Measurements from ENCODE around the gene KMT2A.

Gene KMT2A

DNA sequence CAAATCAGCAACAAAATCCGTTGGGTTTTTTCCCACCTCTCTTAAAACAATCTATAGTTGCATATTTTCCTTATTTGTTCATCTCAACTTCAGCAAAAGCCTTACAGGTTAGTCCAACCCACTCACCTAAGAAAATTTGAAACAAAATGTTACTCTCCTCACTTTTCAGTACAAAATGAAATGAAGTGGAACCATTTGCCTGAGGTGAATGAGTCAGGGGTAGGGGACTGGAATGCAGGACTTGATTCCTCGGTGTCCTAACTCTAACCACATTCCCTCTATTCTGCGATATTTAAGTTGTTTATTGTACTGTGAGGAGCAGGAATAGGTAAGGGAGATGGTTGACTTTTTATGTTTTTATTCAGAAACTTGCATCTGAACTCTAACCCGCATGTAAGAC, 18.5 kb upstream of the KMT2A start:
- TF ChIP-seq TEAD4 (IDR thresholded peaks at IDR 0.05) (no peak), RAD21 (IDR thresholded peaks at IDR 0.05; ENCODE audit: low read depth) (no peak), NFIC (IDR thresholded peaks at IDR 0.05) (no peak), TAF1 (IDR thresholded peaks at IDR 0.05; ENCODE audit: low read depth) (no peak), ZBTB7A (IDR thresholded peaks at IDR 0.05; ENCODE audit: low read depth) (no peak), TCF12 (IDR thresholded peaks at IDR 0.05; ENCODE audit: low read depth) (no peak), EP300 (IDR thresholded peaks at IDR 0.05; ENCODE audit: borderline replicate concordance) (no peak), FOXM1 (IDR thresholded peaks at IDR 0.05; ENCODE audit: borderline replicate concordance, low read depth) (no peak), EGR1 (IDR thresholded peaks at IDR 0.05) (no peak)
- TF ChIP-seq, protein P1, sequence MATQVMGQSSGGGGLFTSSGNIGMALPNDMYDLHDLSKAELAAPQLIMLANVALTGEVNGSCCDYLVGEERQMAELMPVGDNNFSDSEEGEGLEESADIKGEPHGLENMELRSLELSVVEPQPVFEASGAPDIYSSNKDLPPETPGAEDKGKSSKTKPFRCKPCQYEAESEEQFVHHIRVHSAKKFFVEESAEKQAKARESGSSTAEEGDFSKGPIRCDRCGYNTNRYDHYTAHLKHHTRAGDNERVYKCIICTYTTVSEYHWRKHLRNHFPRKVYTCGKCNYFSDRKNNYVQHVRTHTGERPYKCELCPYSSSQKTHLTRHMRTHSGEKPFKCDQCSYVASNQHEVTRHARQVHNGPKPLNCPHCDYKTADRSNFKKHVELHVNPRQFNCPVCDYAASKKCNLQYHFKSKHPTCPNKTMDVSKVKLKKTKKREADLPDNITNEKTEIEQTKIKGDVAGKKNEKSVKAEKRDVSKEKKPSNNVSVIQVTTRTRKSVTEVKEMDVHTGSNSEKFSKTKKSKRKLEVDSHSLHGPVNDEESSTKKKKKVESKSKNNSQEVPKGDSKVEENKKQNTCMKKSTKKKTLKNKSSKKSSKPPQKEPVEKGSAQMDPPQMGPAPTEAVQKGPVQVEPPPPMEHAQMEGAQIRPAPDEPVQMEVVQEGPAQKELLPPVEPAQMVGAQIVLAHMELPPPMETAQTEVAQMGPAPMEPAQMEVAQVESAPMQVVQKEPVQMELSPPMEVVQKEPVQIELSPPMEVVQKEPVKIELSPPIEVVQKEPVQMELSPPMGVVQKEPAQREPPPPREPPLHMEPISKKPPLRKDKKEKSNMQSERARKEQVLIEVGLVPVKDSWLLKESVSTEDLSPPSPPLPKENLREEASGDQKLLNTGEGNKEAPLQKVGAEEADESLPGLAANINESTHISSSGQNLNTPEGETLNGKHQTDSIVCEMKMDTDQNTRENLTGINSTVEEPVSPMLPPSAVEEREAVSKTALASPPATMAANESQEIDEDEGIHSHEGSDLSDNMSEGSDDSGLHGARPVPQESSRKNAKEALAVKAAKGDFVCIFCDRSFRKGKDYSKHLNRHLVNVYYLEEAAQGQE (IDR thresholded peaks at IDR 0.05; ENCODE audit: low read depth): no peak
- TF ChIP-seq, protein P2, sequence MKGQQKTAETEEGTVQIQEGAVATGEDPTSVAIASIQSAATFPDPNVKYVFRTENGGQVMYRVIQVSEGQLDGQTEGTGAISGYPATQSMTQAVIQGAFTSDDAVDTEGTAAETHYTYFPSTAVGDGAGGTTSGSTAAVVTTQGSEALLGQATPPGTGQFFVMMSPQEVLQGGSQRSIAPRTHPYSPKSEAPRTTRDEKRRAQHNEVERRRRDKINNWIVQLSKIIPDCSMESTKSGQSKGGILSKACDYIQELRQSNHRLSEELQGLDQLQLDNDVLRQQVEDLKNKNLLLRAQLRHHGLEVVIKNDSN (IDR thresholded peaks at IDR 0.05): no peak
- TF ChIP-seq, protein P3, sequence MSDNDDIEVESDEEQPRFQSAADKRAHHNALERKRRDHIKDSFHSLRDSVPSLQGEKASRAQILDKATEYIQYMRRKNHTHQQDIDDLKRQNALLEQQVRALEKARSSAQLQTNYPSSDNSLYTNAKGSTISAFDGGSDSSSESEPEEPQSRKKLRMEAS (IDR thresholded peaks at IDR 0.05): no peak

DNA sequence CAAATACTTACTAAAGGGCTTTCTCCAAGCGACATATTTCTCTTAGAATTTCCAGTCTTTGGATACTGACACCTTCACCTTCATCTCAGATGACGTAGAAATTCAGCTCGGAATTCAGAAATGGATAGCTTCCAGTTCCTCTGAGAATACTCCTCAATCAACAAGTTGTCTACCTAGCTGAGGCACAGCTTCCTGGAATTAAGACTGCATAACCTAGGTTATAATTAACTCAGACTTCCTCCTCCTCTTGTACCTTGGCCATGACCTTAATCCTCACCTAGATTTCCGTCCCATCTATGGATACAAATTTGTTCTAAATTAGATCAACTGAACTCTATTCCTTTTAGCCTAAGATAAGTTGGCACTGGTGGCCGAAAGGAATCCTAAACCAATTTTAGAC, 17.5 kb upstream of the KMT2A start:
- TF ChIP-seq TAF1 (IDR thresholded peaks at IDR 0.05; ENCODE audit: low read depth) (no peak), NFIC (IDR thresholded peaks at IDR 0.05) (no peak), RAD21 (IDR thresholded peaks at IDR 0.05; ENCODE audit: low read depth) (no peak), TEAD4 (IDR thresholded peaks at IDR 0.05) (no peak), YY1 (IDR thresholded peaks at IDR 0.05; ENCODE audit: low read depth) (no peak), ZBTB7A (IDR thresholded peaks at IDR 0.05; ENCODE audit: low read depth) (no peak), TCF12 (IDR thresholded peaks at IDR 0.05; ENCODE audit: low read depth) (no peak), CREB1 (IDR thresholded peaks at IDR 0.05; ENCODE audit: low read depth) (no peak), EP300 (IDR thresholded peaks at IDR 0.05; ENCODE audit: borderline replicate concordance) (no peak), EGR1 (IDR thresholded peaks at IDR 0.05) (no peak), FOXM1 (IDR thresholded peaks at IDR 0.05; ENCODE audit: borderline replicate concordance, low read depth) (no peak)
- TF ChIP-seq, protein P1 (IDR thresholded peaks at IDR 0.05; ENCODE audit: low read depth): no peak

DNA sequence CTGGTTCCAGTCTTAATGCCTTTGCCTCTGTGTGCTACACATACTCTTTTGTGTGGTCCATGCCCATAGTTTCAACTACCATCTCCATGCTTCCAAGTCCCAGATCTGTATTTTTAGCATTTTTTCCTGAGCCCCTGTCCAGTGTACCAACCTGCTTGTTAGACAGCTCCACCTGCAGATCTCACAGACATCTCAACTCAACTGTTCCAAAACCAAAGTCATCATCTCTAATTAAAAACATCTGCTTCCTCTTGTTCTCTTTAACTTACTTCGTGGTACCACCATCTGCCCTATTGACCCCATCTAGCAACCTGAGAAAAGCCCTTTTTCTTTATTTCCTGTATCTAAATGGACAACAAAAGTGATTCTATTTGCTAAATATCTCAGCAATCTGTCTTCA, 8.6 kb upstream of the KMT2A start:
- no peak for TF ChIP-seq ZBTB7A (IDR thresholded peaks at IDR 0.05; ENCODE audit: low read depth)
- TF ChIP-seq, protein P1 (IDR thresholded peaks at IDR 0.05; ENCODE audit: low read depth): peak; percentile 43; the same call in 1 of the 2 replicates

DNA sequence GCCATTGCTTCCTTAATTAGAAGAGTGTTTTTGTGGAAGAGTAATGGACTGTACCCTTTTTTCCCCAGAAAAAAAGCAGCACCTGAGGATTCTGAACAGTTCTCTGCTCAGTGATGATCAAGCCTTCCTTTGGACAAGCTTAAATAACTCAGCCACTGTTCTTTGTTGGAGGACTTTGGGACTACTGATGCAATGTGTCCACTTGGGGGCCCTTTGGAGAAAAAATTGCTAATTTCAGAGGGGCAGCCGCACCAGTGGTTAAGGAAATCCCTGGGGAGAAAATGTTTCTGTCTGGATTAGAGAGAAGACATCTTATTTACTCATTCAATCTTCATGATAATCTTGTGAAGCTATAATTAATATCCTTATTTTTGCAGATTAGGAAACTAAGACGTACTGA, 5.3 kb upstream of the KMT2A start:
- TF ChIP-seq CEBPB (IDR thresholded peaks at IDR 0.05): no peak
- no peak for TF ChIP-seq TCF12 (IDR thresholded peaks at IDR 0.05; ENCODE audit: low read depth)
- no peak for TF ChIP-seq CREB1 (IDR thresholded peaks at IDR 0.05; ENCODE audit: low read depth)
- no peak for TF ChIP-seq YY1 (IDR thresholded peaks at IDR 0.05; ENCODE audit: low read depth)
- TF ChIP-seq, protein P1 (IDR thresholded peaks at IDR 0.05; ENCODE audit: low read depth): no peak
- TF ChIP-seq, protein P3 (IDR thresholded peaks at IDR 0.05): no peak
- no peak for TF ChIP-seq TEAD4 (IDR thresholded peaks at IDR 0.05)
- no peak for TF ChIP-seq EGR1 (IDR thresholded peaks at IDR 0.05)
- TF ChIP-seq NFIC (IDR thresholded peaks at IDR 0.05): no peak
- TF ChIP-seq, protein P2 (IDR thresholded peaks at IDR 0.05): no peak
- no peak for TF ChIP-seq ZBTB7A (IDR thresholded peaks at IDR 0.05; ENCODE audit: low read depth)
- no peak for TF ChIP-seq RAD21 (IDR thresholded peaks at IDR 0.05; ENCODE audit: low read depth)
- no peak for TF ChIP-seq EP300 (IDR thresholded peaks at IDR 0.05; ENCODE audit: borderline replicate concordance)
- TF ChIP-seq FOXM1 (IDR thresholded peaks at IDR 0.05; ENCODE audit: borderline replicate concordance, low read depth): no peak
- no peak for TF ChIP-seq TAF1 (IDR thresholded peaks at IDR 0.05; ENCODE audit: low read depth)

All from Ishikawa (cell line).